OCI-LY1 (cell line): ENCODE measurements around the gene KLHL15.

Experiments
- CTCF ChIP-seq: fragments of 200-600 bp; sonication (generic), shearing (Covaris generic); IDR thresholded peaks from 2 replicates; pipeline ENCODE4 v1.5.1; 2017; ENCODE audit warnings: mild to moderate bottlenecking, antibody characterized with exemption, low read length, moderate library complexity, mixed read lengths
- EZH2 ChIP-seq: fragments of 200-600 bp; sonication (generic), shearing (Covaris generic); IDR thresholded peaks from 2 replicates; pipeline ENCODE4 v1.8.0; 2017; ENCODE audit warnings: borderline replicate concordance, mixed run types, mild to moderate bottlenecking, antibody characterized with exemption, low read length, moderate library complexity, mixed read lengths

GRCh38 chrX:23952984-23953907 is 73.7 kb downstream of the KLHL15 start:
- TF ChIP-seq CTCF: no peak
- TF ChIP-seq EZH2: no peak
